Endothelial cell of umbilical vein (primary cell): ENCODE results near the gene FYB1. TPM values are rescaled to one million over a fixed set of nuclear protein-coding genes. Genes with fewer than 3 reads are reported as not detected.

Experiments used
- BruUV-seq: library from RNA; stranded (reverse); fragments of 400-500 nt; replicated peaks from 2 replicates; lab custom pipeline; 2021; lab: Mats Ljungman, UMichigan
- CTCF ChIA-PET: fragments of 300-600, 350-600 bp; sonication (Branson Sonifier 250); formaldehyde crosslinking; loops from one replicate; lab custom pipeline; 2021; ENCODE audit warnings: antibody characterized with exemption, inconsistent platforms; lab: Charles Lee
- POLR2A ChIA-PET: fragments of 300-600, 350-600 bp; sonication (Branson Sonifier 250); formaldehyde crosslinking; loops from one replicate; lab custom pipeline; 2021; ENCODE audit warnings: antibody characterized with exemption, inconsistent platforms; lab: Charles Lee
- DNase-seq: peaks from one replicate; pipeline ENCODE4 v3.0.0-alpha.2; 2011; ENCODE audit warnings: low read depth, low spot score
- FAIRE-seq: peaks from 2 replicates; lab custom pipeline; 2011; peaks lifted over from hg19 to GRCh38; lab: Jason Lieb, UNC
- H2AFZ ChIP-seq: 2 replicates; pipeline ENCODE4 v1.6.0; 2012; ENCODE audit warnings: low read depth, low read length, control low read depth, inconsistent platforms
- H3K27ac ChIP-seq: 2 replicates; pipeline ENCODE4 v1.5.1; 2011; ENCODE audit warnings: low read depth, mild to moderate bottlenecking, control low read depth, low read length, moderate library complexity; ENCODE audit not compliant: insufficient read depth
- H3K27me3 ChIP-seq, 2 experiments: 2 replicates each; pipeline versions ENCODE4 v1.6.0 to v1.6.1; 2011; ENCODE audit warnings: low read length in 2 of 2, mixed read lengths in 1 of 2; ENCODE audit not compliant: control insufficient read depth in 2 of 2, insufficient read depth in 2 of 2
- H3K36me3 ChIP-seq, 2 experiments: 2 replicates in 1 of 2; 3 replicates in 1 of 2; pipeline ENCODE4 v1.5.1; 2011; ENCODE audit warnings: low read length in 2 of 2, mild to moderate bottlenecking in 1 of 2, moderate library complexity in 1 of 2; ENCODE audit not compliant: control insufficient read depth in 2 of 2, insufficient read depth in 2 of 2; ENCODE audit errors: extremely low read depth in 1 of 2
- H3K4me1 ChIP-seq: 3 replicates; pipeline ENCODE4 v1.5.1; 2011; ENCODE audit warnings: mild to moderate bottlenecking, low read length; ENCODE audit not compliant: control insufficient read depth, insufficient read depth; ENCODE audit errors: extremely low read depth
- H3K4me2 ChIP-seq: 2 replicates; pipeline ENCODE4 v1.6.1; 2011; ENCODE audit warnings: low read length, control low read depth, mixed read lengths; ENCODE audit not compliant: insufficient read depth
- H3K4me3 ChIP-seq, 3 experiments: fragments of 200-600 bp in 1 of 3; sonication (generic), shearing (Covaris generic) in 1 of 3; replicated peaks in 1 of 3; 2 replicates each; pipeline ENCODE4 v1.5.1; 2011 to 2016; ENCODE audit warnings: control low read depth in 3 of 3, low read length in 3 of 3, mild to moderate bottlenecking in 2 of 3, inconsistent platforms in 1 of 3, low read depth in 1 of 3, moderate library complexity in 1 of 3; ENCODE audit not compliant: insufficient read depth in 1 of 3
- H3K79me2 ChIP-seq: 2 replicates; pipeline ENCODE4 v1.6.0; 2012; ENCODE audit warnings: low read length, inconsistent platforms; ENCODE audit not compliant: control insufficient read depth, insufficient read depth
- H3K9ac ChIP-seq: replicated peaks from 2 replicates; pipeline ENCODE3; 2011; ENCODE audit warnings: low read length, control low read depth; ENCODE audit not compliant: insufficient read depth; ENCODE audit errors: extremely low read depth
- H3K9me1 ChIP-seq: replicated peaks from 3 replicates; pipeline ENCODE4 v1.6.0; 2011; ENCODE audit warnings: mild to moderate bottlenecking, low read length; ENCODE audit not compliant: control insufficient read depth, insufficient read depth; ENCODE audit errors: extremely low read depth
- H3K9me3 ChIP-seq: replicated peaks from 2 replicates; pipeline ENCODE4 v1.5.1; 2012; ENCODE audit warnings: low read length, inconsistent platforms; ENCODE audit not compliant: control insufficient read depth, insufficient read depth
- H4K20me1 ChIP-seq: replicated peaks from 2 replicates; pipeline ENCODE3; 2011; ENCODE audit warnings: mild to moderate bottlenecking, low read length; ENCODE audit not compliant: control insufficient read depth, insufficient read depth; ENCODE audit errors: extremely low read depth
- CTCF ChIP-seq, 2 donors: IDR thresholded peaks; 1 replicate in 1 of 2; 2 replicates in 1 of 2; pipeline ENCODE4 v1.5.1; 2011; ENCODE audit warnings: low read length in 2 of 2, mild to moderate bottlenecking in 2 of 2, moderate library complexity in 2 of 2, control low read depth in 1 of 2, inconsistent platforms in 1 of 2, low read depth in 1 of 2; ENCODE audit not compliant: insufficient read depth in 1 of 2; ENCODE audit errors: extremely low read depth in 1 of 2
- EZH2 ChIP-seq: IDR thresholded peaks from 2 replicates; pipeline ENCODE4 v1.6.1; 2012; ENCODE audit warnings: borderline replicate concordance, low read depth, mild to moderate bottlenecking, moderate library complexity, low read length, inconsistent platforms; ENCODE audit not compliant: severe bottlenecking
- FOS ChIP-seq: IDR thresholded peaks from 2 replicates; pipeline ENCODE4 v1.6.1; 2011; ENCODE audit warnings: mild to moderate bottlenecking, low read length, moderate library complexity, borderline replicate concordance; ENCODE audit not compliant: insufficient read depth
- GATA2 ChIP-seq: IDR thresholded peaks from 2 replicates; pipeline ENCODE4 v1.7.0; 2011; ENCODE audit warnings: low read depth, mild to moderate bottlenecking, moderate library complexity, mixed read lengths, low read length; ENCODE audit not compliant: insufficient read length, insufficient read depth
- JUN ChIP-seq: IDR thresholded peaks from 2 replicates; pipeline ENCODE4 v1.6.1; 2011; ENCODE audit warnings: borderline replicate concordance, low read depth; ENCODE audit not compliant: insufficient read length, insufficient read depth
- MAX ChIP-seq: IDR thresholded peaks from 2 replicates; pipeline ENCODE4 v1.6.1; 2011; ENCODE audit not compliant: insufficient read depth, insufficient read length
- MYC ChIP-seq: IDR thresholded peaks from one replicate; pipeline ENCODE4 v1.6.1; 2011; ENCODE audit warnings: mild to moderate bottlenecking, low read depth, low read length
- POLR2A ChIP-seq: IDR thresholded peaks from 2 replicates; pipeline ENCODE4 v1.6.1; 2012; ENCODE audit warnings: low read depth, mild to moderate bottlenecking, control low read depth, low read length
- POLR2AphosphoS5 ChIP-seq: IDR thresholded peaks from 2 replicates; pipeline ENCODE4 v1.6.1; 2012; ENCODE audit warnings: low read depth, mild to moderate bottlenecking, control low read depth, low read length, moderate library complexity; ENCODE audit not compliant: insufficient read depth
- dilution Hi-C: fragments of 300-500 bp; cut with MboI; formaldehyde crosslinking; loops from one replicate; pipeline ENCODE4 v1.15.0; 2019; ENCODE audit warnings: low sequenced_read_pairs; ENCODE audit not compliant: extremely low pct_ligation_motif_present
- intact Hi-C: fragments of 100-400 bp; cut with micrococcal nuclease; formaldehyde crosslinking; loops from one replicate; pipeline ENCODE4 v1.10.0; 2022
- polyA plus RNA-seq, 4 experiments: library from polyadenylated mRNA; depleted of rRNA in 3 of 4; stranded (reverse) in 3 of 4; unstranded in 1 of 4; fragments of >200 nt; gene quantifications; 2 replicates each; pipeline versions ENCODE4 v1.2.1 to v1.2.3, GENCODE V29; 2011 to 2012; ENCODE audit warnings: missing spikeins in 1 of 4
- total RNA-seq: library from RNA; stranded (reverse); gene quantifications from 2 replicates; pipeline ENCODE4 v1.2.3, GENCODE V29; 2021

Gene FYB1
- total and polyA plus RNA-seq, 2 donors (not counting 3 experiments of a cell fraction or from before 2014, with no cell fraction given): 0.44 TPM; not detected in 1

GRCh38 chr5:39064450-39064849 is 154.9 kb downstream of the FYB1 start:
- Histone ChIP-seq H2AFZ (no peak overlapping the region), H4K20me1 (peaks cover 6% of the 10 kb centered on the region), H3K36me3 (peaks cover 0 to 1% of the 10 kb centered on the region in 2 experiments), H3K27me3 (no peaks in the 10 kb centered on the region), H3K9me3 (no peaks in the 10 kb centered on the region), H3K4me3 (no peak overlapping the region), H3K9me1 (no peaks in the 10 kb centered on the region), H3K4me2 (no peak overlapping the region), H3K27ac (no peak overlapping the region), H3K9ac (no peak overlapping the region), H3K79me2 (peaks cover 82% of the 10 kb centered on the region), H3K4me1 (no peaks in the 10 kb centered on the region)
- no peak for FAIRE-seq
- POLR2A ChIA-PET: no interaction called here
- CTCF ChIA-PET: no interaction called here
- no peak for DNase-seq
- dilution Hi-C loops: no loop called here
- intact Hi-C loops: no loop called here
- BruUV-seq: no TSS peak
- no peak for TF ChIP-seq FOS
- no peak for TF ChIP-seq MYC
- no peak for TF ChIP-seq CTCF (IDR thresholded peaks at IDR 0.05; ENCODE audit: extremely low read depth in 1 of 2, insufficient read depth in 1 of 2, low read depth in 1 of 2, low read length in 2 of 2)
- TF ChIP-seq MAX: no peak
- TF ChIP-seq JUN: no peak
- TF ChIP-seq GATA2: no peak
- no peak for TF ChIP-seq POLR2A
- TF ChIP-seq EZH2: no peak
- no peak for TF ChIP-seq POLR2AphosphoS5
